SHP77 treated with DMSO at 0.1 percent for 48 hours (cell line): Measurements from ENCODE around the gene TMEM120A.

ENCODE experiments used
- DNase-seq: peaks from one replicate; lab custom pipeline; 2025; lab: John Stamatoyannopoulos, UW

Gene TMEM120A

GRCh38 chr7:75957021-75957736, 37.2 kb downstream of the TMEM120A start:
- DNase-seq = no peak

DNA sequence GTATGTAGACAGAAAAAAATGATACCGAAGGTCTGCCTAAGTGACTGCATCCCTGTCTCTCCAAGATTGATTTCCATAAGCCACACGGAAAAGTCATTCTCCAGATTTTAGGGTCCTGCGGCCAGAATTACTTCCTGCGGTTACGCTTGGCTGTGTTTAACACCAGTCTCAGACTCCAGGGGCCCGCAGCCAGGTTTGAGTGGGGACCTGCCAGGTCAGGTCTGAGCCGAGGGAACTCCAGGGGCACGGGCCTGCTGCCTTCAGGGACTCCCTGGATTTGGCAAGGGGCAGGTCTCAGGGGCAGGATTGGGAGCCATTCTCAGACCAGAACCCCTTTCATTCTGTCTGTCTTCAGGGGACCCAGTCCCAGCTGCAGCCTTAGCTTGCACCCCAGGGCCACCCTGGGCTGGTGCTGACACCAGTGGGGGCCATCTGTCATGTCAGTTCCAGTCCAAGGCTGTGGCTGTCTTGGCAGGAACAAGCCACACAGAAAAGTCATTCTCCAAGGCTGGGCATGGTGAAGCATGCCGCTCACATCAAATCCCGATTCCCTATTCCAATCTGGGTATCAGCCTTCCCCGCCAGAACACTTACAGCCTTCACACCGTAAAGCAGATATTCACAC, 39.0 kb downstream of the TMEM120A start:
- no peak for DNase-seq

DNA sequence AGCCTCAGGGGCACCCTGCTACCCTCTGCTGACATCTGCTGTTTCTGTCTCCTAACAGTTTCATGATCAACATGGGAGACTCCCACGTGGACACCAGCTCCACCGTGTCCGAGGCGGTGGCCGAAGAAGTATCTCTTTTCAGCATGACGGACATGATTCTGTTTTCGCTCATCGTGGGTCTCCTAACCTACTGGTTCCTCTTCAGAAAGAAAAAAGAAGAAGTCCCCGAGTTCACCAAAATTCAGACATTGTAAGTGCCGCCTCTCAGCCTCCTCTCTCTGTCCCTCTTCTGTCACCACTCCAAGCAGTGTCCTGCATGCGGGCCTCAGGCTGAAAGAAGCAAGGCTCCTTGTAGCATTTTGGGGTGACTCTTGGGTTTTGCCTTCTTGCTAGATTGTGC, 40.5 kb downstream of the TMEM120A start:
- DNase-seq = no peak

DNA sequence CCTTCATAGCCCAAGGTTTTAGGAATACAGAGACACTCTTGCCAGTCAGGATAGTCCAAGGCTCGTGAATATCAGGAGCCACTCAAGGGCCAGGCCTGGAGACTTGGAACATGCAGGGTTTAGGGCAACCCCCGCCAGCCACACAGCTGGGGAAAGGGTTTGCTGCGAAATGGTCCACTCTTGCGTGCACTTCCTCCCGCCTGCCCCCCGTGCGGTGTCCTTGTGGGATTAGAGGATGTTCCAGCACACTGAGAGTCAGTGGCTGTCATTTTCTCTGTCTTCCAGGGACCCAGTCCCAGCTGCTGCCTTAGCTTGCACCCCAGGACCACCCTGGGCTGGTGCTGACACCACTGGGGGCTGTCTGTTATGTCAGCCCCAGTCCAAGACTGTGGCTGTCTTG, 41.0 kb downstream of the TMEM120A start:
- DNase-seq = no peak

DNA sequence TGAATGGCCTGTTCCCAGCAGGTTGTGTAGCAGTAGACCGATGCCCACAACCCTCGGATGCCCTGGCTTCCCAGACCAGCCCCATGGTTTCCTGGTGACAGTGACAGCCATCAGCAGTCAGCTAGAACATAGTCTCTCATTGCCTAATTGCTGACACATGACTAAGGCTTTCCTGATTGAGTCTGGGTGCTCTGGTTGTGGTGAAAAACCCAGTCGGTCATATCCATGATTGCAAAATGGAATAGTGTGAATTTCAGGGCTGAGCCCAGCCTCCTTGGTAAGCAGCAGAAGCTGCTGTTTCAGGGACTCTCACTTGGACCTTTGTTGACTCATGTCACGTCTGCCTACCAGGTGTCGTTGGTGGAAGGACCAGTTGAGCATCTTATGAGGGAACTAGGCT, 42.9 kb downstream of the TMEM120A start:
- no peak for DNase-seq

DNA sequence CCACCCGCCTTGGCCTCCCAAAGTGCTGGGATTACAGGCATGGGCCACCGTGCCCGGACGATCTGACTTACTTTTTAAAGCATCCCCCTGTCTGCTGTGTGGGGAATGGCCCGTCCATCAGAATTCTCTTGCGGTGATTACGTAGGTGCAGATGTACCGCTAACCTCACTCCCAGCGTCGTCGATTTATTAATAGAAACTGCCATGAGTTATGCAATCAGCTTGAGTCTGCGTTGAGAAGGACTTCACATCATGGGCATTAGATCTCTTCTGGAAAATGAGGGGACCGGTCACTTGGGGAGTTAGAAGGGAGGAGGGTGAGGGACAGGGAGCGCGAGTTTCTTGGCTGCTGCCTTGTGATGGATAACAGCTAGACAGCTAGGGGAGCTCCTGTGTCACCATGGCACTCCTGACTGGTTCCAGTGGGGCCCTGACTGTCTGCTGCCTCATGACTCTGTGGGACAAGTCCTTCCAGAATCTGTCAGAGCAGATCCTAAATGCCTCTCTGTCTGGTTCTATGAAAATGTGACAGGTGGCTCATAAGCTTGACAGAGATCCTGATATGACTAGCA, 44.2 kb downstream of the TMEM120A start:
- DNase-seq = no peak

DNA sequence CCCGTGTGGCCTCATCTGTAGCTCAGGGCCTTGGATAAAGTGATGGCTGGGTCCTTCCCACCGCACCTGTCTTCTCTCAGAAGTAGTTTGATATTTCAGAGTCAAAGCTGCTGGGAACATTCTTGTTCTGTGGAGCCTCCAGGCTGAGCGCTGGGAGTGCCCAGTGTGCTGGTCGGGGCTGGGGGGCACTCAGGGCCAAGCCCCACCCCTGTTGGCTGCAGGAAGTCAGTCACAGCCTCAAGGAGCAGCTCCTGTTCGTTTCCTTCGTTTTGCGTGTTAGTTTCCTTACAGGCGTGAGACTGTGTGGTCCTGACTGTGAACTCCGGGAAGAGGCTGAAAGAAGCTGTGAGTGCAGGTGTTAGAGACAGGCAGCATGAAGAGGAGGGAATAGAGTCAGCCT, 46.2 kb downstream of the TMEM120A start:
- DNase-seq = no peak

DNA sequence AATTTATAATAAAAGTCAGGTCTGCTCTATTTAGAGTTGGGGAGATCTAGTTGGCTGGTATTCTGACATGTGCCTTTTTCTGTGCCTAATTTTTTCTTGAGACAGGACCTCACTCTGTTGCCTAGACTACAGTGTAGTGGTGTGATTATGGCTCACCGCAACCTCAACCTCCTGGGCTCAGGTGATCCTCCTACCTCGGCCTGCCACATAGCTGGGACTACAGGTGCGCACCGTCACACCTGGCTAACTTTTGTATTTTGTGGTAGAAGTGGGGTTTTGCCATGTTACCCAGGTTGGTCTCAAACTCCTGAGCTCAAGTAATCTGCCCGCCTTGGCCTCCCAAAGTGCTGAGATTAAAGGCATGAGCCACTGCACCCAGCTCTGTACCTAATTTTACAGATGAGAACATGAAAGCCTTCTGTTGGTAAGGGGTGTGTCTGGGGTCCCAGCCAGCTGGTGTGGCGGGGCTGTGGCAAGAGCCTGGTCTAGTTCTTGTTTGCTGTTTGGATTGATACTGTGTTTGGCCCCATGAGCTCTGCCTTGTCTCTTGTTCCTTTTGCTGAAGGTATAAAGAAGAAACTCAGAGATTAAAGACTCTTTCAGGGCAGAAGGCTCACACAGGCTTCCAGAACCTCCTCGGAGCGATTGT, 48.1 kb downstream of the TMEM120A start:
- DNase-seq = no peak

DNA sequence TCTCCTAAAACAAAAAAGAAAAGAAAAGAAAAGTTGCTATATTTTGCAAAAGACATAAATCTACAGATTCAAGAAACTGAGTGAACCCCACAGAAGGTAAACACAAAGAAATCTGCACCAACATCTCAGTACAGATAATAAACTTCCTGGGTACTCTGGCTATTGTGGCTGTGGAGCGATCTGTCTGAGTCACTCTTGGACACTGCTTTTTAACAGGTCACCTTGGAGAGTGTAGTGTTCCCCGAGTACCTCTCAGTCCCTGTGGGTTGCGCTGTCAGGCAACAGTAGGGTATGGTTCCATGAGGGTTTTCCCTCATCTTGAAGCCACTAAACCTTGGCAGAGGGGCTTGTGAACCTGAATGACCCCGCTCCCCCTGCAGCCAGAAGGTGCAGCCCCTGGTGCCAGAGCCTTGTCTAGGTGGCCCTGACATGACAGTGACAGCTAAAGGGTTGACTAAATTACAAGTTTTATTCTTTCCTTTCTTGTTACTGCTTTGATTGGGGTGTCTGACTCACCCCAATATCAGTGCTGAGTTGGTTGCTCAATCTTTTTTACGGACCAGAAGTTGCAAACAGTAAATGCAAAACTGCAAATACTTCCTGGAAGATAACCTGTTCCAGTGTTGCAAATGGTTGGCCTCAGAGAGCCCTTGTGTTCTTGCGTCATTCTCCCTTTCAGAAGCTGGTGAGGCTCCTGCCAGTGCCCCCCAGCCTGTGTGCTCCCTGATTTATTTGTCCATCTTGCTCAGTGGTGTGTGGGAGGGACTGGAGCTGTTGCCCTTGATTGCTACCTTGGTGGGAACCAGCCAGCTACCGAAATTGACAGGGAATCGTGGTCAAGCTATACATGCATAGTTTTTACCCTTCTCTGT, 48.9 kb downstream of the TMEM120A start:
- DNase-seq = no peak

GRCh38 chr7:75944507-75944906, 49.9 kb downstream of the TMEM120A start:
- DNase-seq = no peak

DNA sequence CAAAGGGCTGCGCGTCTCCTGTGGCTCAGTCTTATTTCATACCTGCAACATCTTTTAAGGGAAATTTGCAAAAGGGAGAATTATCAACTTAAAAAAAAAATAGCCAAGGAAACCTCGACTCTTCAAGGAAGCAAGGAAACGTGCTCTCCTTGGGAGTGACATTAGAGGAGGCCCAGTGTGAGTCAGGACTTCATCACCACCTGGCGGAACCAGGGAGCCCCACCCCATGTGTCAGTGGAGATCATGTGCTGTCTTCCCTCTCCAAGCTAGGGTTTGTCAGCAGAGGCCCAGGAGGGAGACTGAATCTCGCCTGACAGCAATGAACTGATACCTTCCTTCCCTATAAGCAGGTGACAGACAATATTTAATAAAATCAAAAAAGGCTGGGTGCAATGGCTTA, 50.5 kb downstream of the TMEM120A start:
- DNase-seq = no peak

- peak; percentile 45 for DNase-seq
Observed at GRCh38 chr7:75938921-75939320, 55.5 kb downstream of the TMEM120A start.

- DNase-seq = peak; percentile 87
Observed at GRCh38 chr7:75937958-75938786, 56.2 kb downstream of the TMEM120A start.
